Stimulated activated naive B cell treated with anti-CD40 and anti-IgM and Interleukin-4, amounts not matched to agents 10 μg/mL and 1 μg/mL and 100 μg/mL, for 72 hours (primary cell): ENCODE results near the gene TENT4A.

ENCODE experiments used
- ATAC-seq, 2 donors: fragments of 150-1000 bp; cut with Tn5 transposase; replicated peaks; 2 replicates each; pipeline ENCODE4 v1.10.0; 2021; ENCODE audit warnings: moderate library complexity in 1 of 2
- DNase-seq: peaks from one replicate; pipeline ENCODE4 v3.0.0; 2021
- H3K27ac Mint-ChIP-seq: one replicate; pipeline ENCODE4 v1.8.0; 2022; ENCODE audit warnings: mild to moderate bottlenecking, mixed read lengths
- H3K27me3 Mint-ChIP-seq, 2 donors: one replicate each; pipeline ENCODE4 v1.8.0; 2022; ENCODE audit warnings: mixed read lengths in 2 of 2
- H3K36me3 Mint-ChIP-seq, 2 donors: one replicate each; pipeline ENCODE4 v1.8.0; 2022; ENCODE audit warnings: mixed read lengths in 2 of 2, mild to moderate bottlenecking in 1 of 2
- H3K4me1 Mint-ChIP-seq, 2 donors: one replicate each; pipeline ENCODE4 v1.8.0; 2022; ENCODE audit warnings: mixed read lengths in 2 of 2, mild to moderate bottlenecking in 1 of 2
- H3K4me3 Mint-ChIP-seq, 2 donors: one replicate each; pipeline ENCODE4 v1.8.0; 2022; ENCODE audit warnings: mild to moderate bottlenecking in 2 of 2, mixed read lengths in 2 of 2, moderate library complexity in 1 of 2
- H3K9me3 Mint-ChIP-seq, 2 donors: one replicate each; pipeline ENCODE4 v1.8.0; 2022; ENCODE audit warnings: mixed read lengths in 2 of 2, mild to moderate bottlenecking in 1 of 2

TENT4A gene

GRCh38 chr5:6705088-6705487, 8.1 kb upstream of the TENT4A start:
- ATAC-seq (peak; percentile 93 to 94), DNase-seq (peak; percentile 54)
- Mint-ChIP-seq H3K36me3 (peaks cover 0 to 7% of the 10 kb centered on the region in 2 donors), H3K4me1 (peaks cover 20 to 25% of the 10 kb centered on the region in 2 donors), H3K9me3 (peaks cover 0 to 4% of the 10 kb centered on the region in 2 donors), H3K4me3 (peak overlapping the region; percentile 28 to 43), H3K27me3 (peaks cover 23 to 27% of the 10 kb centered on the region in 2 donors), H3K27ac (peak overlapping the region; percentile 84)

DNA sequence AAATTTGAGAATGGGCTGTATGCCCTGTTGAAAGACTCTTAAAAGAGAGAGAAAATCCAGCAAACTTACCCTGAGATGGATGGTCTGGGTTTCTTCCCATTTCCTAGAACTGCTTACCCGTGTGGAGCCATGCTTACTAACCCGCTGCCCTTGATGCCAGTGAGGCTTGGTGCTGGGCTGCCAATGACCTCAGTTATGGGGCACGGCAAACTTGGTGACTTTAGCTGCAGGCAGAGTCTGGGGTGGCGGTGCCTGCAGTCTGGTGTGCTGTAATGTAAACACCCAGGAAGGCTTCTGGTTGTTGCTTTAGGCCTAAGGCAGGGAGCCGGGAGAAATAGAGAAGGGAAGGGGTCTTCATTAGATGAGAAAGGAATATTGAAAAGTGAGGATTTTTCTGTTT, 7.3 kb upstream of the TENT4A start:
- H3K36me3 Mint-ChIP-seq = peaks cover 0 to 7% of the 10 kb centered on the region in 2 donors
- peaks cover 0 to 7% of the 10 kb centered on the region in 2 donors for H3K9me3 Mint-ChIP-seq

GRCh38 chr5:6707852-6708251, 5.4 kb upstream of the TENT4A start:
- H3K27me3 Mint-ChIP-seq = peaks cover 0 to 6% of the 10 kb centered on the region in 2 donors
- no peak overlapping the region for H3K27ac Mint-ChIP-seq
- H3K36me3 Mint-ChIP-seq = peaks cover 0 to 7% of the 10 kb centered on the region in 2 donors
- DNase-seq (no peak), ATAC-seq (no peak)
- H3K4me3 Mint-ChIP-seq = no peak overlapping the region
- H3K4me1 Mint-ChIP-seq = peaks cover 34 to 44% of the 10 kb centered on the region in 2 donors
- H3K9me3 Mint-ChIP-seq = peaks cover 0 to 5% of the 10 kb centered on the region in 2 donors

More for the DNA sequence above, 7.3 kb upstream of the TENT4A start:
- Mint-ChIP-seq H3K27ac (no peak overlapping the region), H3K27me3 (peaks cover 15 to 23% of the 10 kb centered on the region in 2 donors), H3K4me3 (no peak overlapping the region), H3K4me1 (peaks cover 25 to 34% of the 10 kb centered on the region in 2 donors)
- DNase-seq = no peak
- no peak for ATAC-seq

DNA sequence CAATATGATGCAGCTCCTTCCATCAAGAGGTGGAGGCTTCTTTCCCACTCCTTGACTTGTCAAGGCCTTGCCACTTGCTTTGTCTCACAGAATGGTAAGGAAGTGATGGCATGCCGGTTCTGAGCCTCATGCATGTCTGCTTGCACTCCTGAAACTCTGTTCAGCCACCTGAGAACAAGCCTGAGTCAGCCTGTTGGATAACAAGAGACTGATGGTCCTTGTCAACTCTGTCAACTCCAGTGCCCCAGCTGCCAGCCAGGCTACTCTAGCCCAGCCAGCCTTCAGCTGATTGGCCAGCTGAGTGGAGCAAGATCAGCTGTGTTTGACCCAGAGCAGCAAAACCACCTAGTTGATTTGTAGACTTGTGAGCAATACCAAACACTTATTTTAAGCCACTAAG, 4.4 kb upstream of the TENT4A start:
- Mint-ChIP-seq H3K9me3 (peaks cover 0 to 5% of the 10 kb centered on the region in 2 donors), H3K27ac (no peak overlapping the region), H3K27me3 (peaks cover 0 to 6% of the 10 kb centered on the region in 2 donors), H3K36me3 (peaks cover 0 to 7% of the 10 kb centered on the region in 2 donors), H3K4me1 (peaks cover 32 to 44% of the 10 kb centered on the region in 2 donors), H3K4me3 (no peak overlapping the region)
- DNase-seq (no peak), ATAC-seq (no peak)

- Mint-ChIP-seq H3K27me3 (peaks cover 0 to 6% of the 10 kb centered on the region in 2 donors), H3K4me1 (peaks cover 27 to 38% of the 10 kb centered on the region in 2 donors), H3K36me3 (peaks cover 0 to 1% of the 10 kb centered on the region in 2 donors), H3K27ac (peak overlapping the region; percentile 9), H3K9me3 (peaks cover 0 to 4% of the 10 kb centered on the region in 2 donors), H3K4me3 (no peak overlapping the region)
- no peak for ATAC-seq
- DNase-seq = no peak
Measured at GRCh38 chr5:6710070-6710469, 3.2 kb upstream of the TENT4A start.

- peaks cover 0 to 6% of the 10 kb centered on the region in 2 donors for H3K27me3 Mint-ChIP-seq
- ATAC-seq = no peak
- H3K4me3 Mint-ChIP-seq = peak overlapping the region; percentile 18 to 39
- H3K36me3 Mint-ChIP-seq = peaks cover 1 to 5% of the 10 kb centered on the region in 2 donors
- peaks cover 0 to 3% of the 10 kb centered on the region in 2 donors for H3K9me3 Mint-ChIP-seq
- H3K4me1 Mint-ChIP-seq = peaks cover 23 to 32% of the 10 kb centered on the region in 2 donors
- no peak for DNase-seq
- H3K27ac Mint-ChIP-seq = peak overlapping the region; percentile 63
Measured at GRCh38 chr5:6710551-6711318, 2.5 kb upstream of the TENT4A start.

GRCh38 chr5:6711409-6712141, 1.7 kb upstream of the TENT4A start:
- no peak for ATAC-seq

GRCh38 chr5:6712142-6712576, 1.1 kb upstream of the TENT4A start:
- peaks cover 0 to 6% of the 10 kb centered on the region in 2 donors for H3K27me3 Mint-ChIP-seq
- H3K27ac Mint-ChIP-seq = peak overlapping the region; percentile 98
- H3K4me3 Mint-ChIP-seq = peak overlapping the region; percentile 86 to 89
- ATAC-seq (peak; percentile 31 to 32), DNase-seq (peak; percentile 43)
- H3K36me3 Mint-ChIP-seq = peaks cover 15% of the 10 kb centered on the region in 2 donors
- peaks cover 0 to 3% of the 10 kb centered on the region in 2 donors for H3K9me3 Mint-ChIP-seq
- peaks cover 30 to 39% of the 10 kb centered on the region in 2 donors for H3K4me1 Mint-ChIP-seq

More at GRCh38 chr5:6711409-6712141, 1.7 kb upstream of the TENT4A start:
- H3K4me1 Mint-ChIP-seq = peaks cover 27 to 33% of the 10 kb centered on the region in 2 donors
- H3K27me3 Mint-ChIP-seq = peaks cover 0 to 6% of the 10 kb centered on the region in 2 donors
- peaks cover 0 to 3% of the 10 kb centered on the region in 2 donors for H3K9me3 Mint-ChIP-seq
- H3K36me3 Mint-ChIP-seq = peaks cover 10 to 12% of the 10 kb centered on the region in 2 donors
- H3K27ac Mint-ChIP-seq = peak overlapping the region; percentile 98
- DNase-seq = no peak
- H3K4me3 Mint-ChIP-seq = peak overlapping the region; percentile 86 to 89

DNA sequence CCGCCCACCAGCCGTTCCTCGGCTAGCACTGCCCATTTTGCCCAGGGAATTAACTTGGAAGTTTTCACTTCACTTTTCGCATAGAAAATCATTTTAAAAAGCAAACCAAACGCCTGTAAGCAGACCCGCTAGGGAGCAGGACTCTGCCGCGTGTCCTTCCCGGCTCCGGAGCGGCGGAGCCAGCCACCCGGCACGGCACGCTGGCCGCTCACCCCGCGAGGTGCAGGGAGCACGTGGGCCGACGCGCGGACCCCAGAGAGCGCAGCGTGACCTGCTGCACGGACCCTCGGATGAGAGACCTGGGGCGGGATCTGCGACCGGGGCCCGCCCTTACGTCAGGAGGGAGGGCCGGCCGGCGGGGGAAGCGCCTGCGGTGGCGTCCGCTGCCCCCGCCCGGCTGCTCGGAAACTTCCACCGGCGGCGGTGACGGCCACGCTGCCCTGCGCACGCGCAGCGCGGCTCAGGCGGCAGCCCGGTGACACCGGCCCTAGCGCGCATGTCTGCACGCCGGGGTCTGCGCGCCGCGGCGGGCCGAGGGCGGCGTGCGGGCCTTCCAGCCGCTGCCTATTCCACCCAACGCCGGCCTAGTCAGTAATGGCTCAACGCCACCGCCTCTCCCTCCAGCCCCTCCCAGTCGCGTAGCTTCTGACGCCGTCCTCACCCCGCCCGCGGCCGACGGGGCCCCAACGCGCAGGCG, 507 bp upstream of the TENT4A start:
- Mint-ChIP-seq H3K4me1 (peaks cover 36 to 45% of the 10 kb centered on the region in 2 donors), H3K4me3 (peak overlapping the region; percentile 86 to 89), H3K27ac (peak overlapping the region; percentile 98), H3K27me3 (peaks cover 0 to 6% of the 10 kb centered on the region in 2 donors), H3K36me3 (peaks cover 15 to 20% of the 10 kb centered on the region in 2 donors), H3K9me3 (peaks cover 0 to 3% of the 10 kb centered on the region in 2 donors)
- peak; percentile 81 to 82 for ATAC-seq
- DNase-seq = peak; percentile 98

DNA sequence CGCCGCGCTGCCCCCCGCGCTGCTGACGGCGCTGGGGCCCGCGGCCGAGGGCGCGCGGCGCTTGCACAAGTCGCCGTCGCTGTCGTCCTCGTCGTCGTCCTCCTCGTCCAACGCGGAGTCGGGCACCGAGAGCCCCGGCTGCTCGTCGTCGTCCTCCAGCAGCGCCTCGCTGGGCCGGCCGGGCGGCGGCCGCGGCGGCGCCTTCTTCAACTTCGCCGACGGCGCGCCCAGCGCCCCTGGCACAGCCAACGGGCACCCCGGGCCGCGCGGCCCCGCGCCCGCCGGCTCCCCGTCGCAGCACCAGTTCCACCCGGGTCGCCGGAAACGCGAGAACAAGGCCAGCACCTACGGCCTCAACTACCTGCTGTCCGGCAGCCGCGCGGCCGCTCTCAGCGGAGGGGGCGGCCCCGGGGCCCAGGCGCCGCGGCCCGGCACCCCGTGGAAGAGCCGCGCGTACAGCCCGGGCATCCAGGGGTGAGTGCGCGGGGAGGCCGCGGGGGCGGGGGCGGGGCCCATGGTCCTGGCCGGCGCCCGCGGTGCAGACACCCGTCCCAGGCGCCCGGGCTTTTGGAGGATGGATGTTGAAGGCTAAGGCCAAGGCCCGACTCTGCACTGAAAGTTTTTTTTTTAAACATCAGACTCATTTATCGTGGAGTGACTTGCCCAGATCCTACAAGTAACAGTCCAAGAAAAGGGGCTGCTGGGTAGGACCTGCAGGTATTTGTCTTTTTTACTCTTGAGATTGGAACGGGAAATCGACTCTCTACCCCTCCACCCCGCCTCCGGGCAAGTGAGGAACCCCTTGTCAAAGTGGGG, 1.2 kb downstream of the TENT4A start:
- Mint-ChIP-seq H3K27ac (peak overlapping the region; percentile 73), H3K4me3 (peak overlapping the region; percentile 73 to 81), H3K4me1 (peaks cover 43 to 57% of the 10 kb centered on the region in 2 donors), H3K27me3 (peaks cover 0 to 6% of the 10 kb centered on the region in 2 donors), H3K36me3 (peaks cover 28 to 35% of the 10 kb centered on the region in 2 donors), H3K9me3 (peaks cover 0 to 3% of the 10 kb centered on the region in 2 donors)
- DNase-seq (no peak), ATAC-seq (no peak)

- H3K4me1 Mint-ChIP-seq = peaks cover 52 to 63% of the 10 kb centered on the region in 2 donors
- H3K4me3 Mint-ChIP-seq = peak overlapping the region; percentile 73 to 81
- H3K9me3 Mint-ChIP-seq = peaks cover 0 to 3% of the 10 kb centered on the region in 2 donors
- H3K27ac Mint-ChIP-seq = peak overlapping the region; percentile 38
- no peak for DNase-seq
- H3K36me3 Mint-ChIP-seq = peaks cover 34 to 43% of the 10 kb centered on the region in 2 donors
- peaks cover 0 to 6% of the 10 kb centered on the region in 2 donors for H3K27me3 Mint-ChIP-seq
- ATAC-seq = no peak
Measured at GRCh38 chr5:6715271-6715670, 2.0 kb downstream of the TENT4A start.

DNA sequence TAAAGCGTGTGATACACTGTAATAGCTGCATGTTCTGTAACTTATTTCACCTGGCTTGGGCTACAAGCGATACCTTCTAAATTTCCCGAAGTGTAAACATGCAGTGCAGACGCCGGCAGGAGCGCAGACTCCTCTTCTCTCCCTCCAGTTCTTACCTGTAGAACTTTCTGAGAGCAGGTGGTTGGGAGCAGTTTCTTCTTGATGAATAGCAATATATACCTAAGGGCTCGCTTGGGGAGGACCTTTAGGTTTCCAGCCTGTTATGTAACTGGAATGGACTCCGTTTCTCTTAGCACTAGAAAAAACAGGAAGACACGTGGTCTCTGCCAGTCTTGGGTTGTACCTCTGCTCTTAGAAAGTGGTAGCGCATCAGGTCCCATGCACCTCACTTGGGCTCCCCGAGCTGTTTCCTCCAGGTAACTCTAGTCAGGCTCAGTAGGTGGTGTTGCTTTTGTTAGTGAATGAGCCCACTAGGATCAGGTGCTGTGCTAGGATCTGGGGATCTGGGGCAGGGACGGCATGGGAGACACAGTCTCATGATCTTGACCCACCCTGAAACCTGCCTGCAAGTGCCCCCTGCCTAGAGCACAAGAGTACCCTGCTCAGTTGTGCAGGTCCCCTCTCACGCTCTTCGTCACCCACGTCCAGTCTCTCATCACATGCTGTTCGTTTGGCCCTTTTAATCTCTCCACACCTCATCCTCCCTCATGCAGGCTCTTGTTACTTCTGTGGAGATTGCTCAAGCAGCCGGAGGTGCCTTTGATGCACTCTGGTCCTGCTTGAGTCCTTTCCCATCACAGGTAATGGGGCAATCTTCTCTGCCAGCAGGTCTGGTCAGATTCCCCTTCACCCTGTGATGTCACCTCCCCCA, 2.8 kb downstream of the TENT4A start:
- H3K9me3 Mint-ChIP-seq = no peaks in the 10 kb centered on the region
- peak overlapping the region; percentile 89 for H3K27ac Mint-ChIP-seq
- H3K36me3 Mint-ChIP-seq = peaks cover 36 to 44% of the 10 kb centered on the region in 2 donors
- ATAC-seq (no peak), DNase-seq (no peak)
- H3K4me3 Mint-ChIP-seq = peak overlapping the region; percentile 73 to 81
- peaks cover 49 to 62% of the 10 kb centered on the region in 2 donors for H3K4me1 Mint-ChIP-seq
- no peaks in the 10 kb centered on the region for H3K27me3 Mint-ChIP-seq
